ENCODE measurements around the gene NSDHL. TPM values are rescaled to one million over a fixed set of nuclear protein-coding genes. Genes with fewer than 3 reads are reported as not detected.

Gene NSDHL
- total and polyA plus RNA-seq, 2 experiments from 2014 or later = 11.2 to 25.2 TPM

DNA sequence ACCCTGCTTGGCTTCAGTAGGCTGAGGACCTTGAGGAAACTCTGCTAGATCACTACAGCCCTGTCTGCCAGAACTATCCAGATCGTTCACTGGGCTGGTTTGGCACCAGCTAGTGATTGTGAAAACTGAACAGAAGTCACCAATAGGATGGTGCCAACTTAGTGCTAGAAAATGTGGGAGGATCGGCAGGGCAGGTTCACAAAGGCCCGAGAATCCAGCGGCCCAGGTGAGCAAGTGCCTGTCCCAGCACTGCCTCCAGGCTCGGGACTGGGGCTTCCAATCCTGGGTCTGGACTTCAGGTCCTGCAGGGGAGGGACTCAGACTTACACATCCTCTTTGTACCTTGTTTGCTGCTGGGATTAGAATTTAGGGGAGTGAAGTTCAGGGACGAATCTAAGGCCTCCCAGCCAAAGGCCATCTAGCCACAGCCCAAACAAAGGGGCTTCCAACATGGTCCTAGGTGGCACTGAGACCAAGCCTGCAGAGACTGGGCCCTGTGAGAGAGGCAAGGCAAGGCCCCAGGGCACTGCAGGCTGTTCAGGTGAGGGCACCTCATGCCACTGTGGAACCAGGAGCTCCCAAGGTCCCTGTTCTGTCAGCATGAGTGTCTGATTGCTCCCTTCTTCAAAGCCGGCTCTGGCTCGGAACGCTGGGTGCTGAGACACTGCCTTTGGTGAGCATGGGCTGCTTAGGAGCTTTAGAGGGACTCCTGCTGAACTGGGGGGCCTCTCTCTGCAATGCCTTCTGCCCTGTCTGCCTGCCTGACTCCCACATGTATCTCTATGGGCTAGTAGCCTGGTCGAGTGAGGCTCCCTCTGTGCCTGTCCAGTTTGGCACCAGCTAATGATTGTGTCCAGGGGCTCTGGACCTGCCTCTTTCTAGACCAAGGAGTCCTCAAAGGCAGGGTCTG, 46.3 kb downstream of the NSDHL start:
- Histone ChIP-seq H3K4me1 (ENCODE audit: insufficient read depth) (no peaks in the 10 kb centered on the region), H3K27ac (no peak overlapping the region), H3K4me3 (no peak overlapping the region), H2AFZ (no peak overlapping the region), H3F3A (ENCODE audit: insufficient read depth) (no peaks in the 10 kb centered on the region), H3K36me3 (ENCODE audit: low read depth) (no peaks in the 10 kb centered on the region), H3K9me3 (ENCODE audit: low read depth) (no peaks in the 10 kb centered on the region), H3K79me2 (ENCODE audit: insufficient read depth) (no peaks in the 10 kb centered on the region), H4K20me1 (ENCODE audit: insufficient read depth) (no peaks in the 10 kb centered on the region), H3K27me3 (replicated peaks; ENCODE audit: insufficient read depth) (no peaks in the 10 kb centered on the region), H3K9me2 (ENCODE audit: insufficient read depth) (no peaks in the 10 kb centered on the region), H3K4me2 (ENCODE audit: unreplicated experiment) (no peak overlapping the region), H3K9ac (no peak overlapping the region)
- TF ChIP-seq EZH2 (IDR thresholded peaks at IDR 0.05; ENCODE audit: insufficient read depth, poor library complexity, severe bottlenecking) = no peak
- TF ChIP-seq EZH2phosphoT487 (IDR thresholded peaks at IDR 0.05; ENCODE audit: insufficient read depth, low read depth) = no peak
- no peak for DNase-seq
- in situ Hi-C loops (cut with MboI) = no loop called here
- 73 to 79% methylated on average over 7 to 10 of the region's 10 CpGs for WGBS, 2 experiments (ENCODE audit: low coverage in 1 of 2, low lambda C conversion rate in 2 of 2, missing lambda C conversion rate in 2 of 2)

DNA sequence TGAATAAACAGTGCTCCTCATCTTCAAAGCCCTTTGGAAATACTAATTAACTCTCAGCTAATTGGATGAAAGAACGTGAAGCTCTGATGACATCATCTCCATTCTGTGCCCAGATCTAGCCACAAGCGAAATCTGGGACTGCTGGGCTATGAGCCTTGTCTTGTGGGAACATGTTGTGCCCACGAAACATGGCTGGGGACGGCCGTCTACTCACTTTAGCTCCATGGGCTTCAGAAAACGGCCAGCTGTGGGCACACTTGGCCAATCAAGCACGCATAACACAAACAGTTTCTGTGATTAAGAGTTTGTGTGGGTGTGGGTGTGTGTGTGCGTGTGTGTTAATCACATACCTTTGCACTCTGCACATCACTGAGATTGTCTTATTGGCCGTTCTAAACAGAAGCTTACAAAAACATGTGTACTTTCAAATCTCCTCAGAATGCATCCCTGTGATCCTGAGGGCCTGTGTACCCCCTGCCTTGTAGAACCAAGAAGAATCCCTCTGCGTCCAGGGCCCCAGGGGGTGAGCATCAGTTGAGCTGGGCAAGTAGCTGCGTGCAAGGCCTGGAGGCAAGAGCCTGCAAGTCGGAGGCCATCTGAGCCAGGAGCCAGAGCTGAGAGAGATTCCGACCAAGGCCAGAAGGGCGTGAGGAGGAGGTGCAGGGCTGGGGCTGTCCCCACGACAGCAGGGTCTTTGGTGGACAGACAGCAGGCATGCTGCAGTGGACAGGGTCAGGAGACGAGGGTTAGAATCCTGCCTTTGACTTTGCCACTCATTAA, 48.3 kb downstream of the NSDHL start:
- no peak overlapping the region for H3K4me2 ChIP-seq (ENCODE audit: unreplicated experiment)
- H3K9ac ChIP-seq = no peak overlapping the region
- in situ Hi-C loops (cut with MboI) = no loop called here
- H3F3A ChIP-seq (ENCODE audit: insufficient read depth) = no peaks in the 10 kb centered on the region
- no peak overlapping the region for H3K27ac ChIP-seq
- H4K20me1 ChIP-seq (ENCODE audit: insufficient read depth) = no peaks in the 10 kb centered on the region
- no peaks in the 10 kb centered on the region for H3K9me3 ChIP-seq (ENCODE audit: low read depth)
- no peaks in the 10 kb centered on the region for H3K4me1 ChIP-seq (ENCODE audit: insufficient read depth)
- no peaks in the 10 kb centered on the region for H3K36me3 ChIP-seq (ENCODE audit: low read depth)
- TF ChIP-seq EZH2phosphoT487 (IDR thresholded peaks at IDR 0.05; ENCODE audit: insufficient read depth, low read depth) (no peak), EZH2 (IDR thresholded peaks at IDR 0.05; ENCODE audit: insufficient read depth, poor library complexity, severe bottlenecking) (no peak)
- WGBS, 2 experiments (ENCODE audit: low coverage in 1 of 2, low lambda C conversion rate in 2 of 2, missing lambda C conversion rate in 2 of 2) = 55 to 63% methylated on average over 14 to 15 of the region's 16 CpGs
- H2AFZ ChIP-seq = no peak overlapping the region
- no peaks in the 10 kb centered on the region for H3K27me3 ChIP-seq (replicated peaks; ENCODE audit: insufficient read depth)
- no peak overlapping the region for H3K4me3 ChIP-seq
- no peaks in the 10 kb centered on the region for H3K9me2 ChIP-seq (ENCODE audit: insufficient read depth)
- H3K79me2 ChIP-seq (ENCODE audit: insufficient read depth) = no peaks in the 10 kb centered on the region
- DNase-seq = no peak

DNA sequence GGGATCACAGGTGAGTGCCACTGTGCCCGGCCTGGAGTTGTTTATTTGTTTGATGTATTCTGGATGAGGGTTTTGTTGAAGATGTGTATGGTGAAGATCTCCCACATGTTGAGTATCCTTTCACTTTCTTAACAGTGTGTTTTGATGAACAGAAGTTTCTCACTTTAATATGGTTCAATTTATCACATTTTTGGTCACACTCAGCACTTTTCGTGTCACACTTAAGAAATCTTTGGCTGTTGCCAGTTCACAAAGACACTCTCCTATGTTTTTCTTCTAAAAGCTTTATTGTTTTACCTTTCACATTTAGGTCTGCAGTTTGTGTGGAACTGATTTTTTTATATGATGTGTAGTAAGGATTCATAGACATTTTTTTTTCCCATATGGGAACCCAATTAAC, 50.4 kb downstream of the NSDHL start:
- H3K27me3 ChIP-seq (replicated peaks; ENCODE audit: insufficient read depth) = no peaks in the 10 kb centered on the region
- 51 to 63% methylated on average over 2 of the region's 2 CpGs for WGBS, 2 experiments (ENCODE audit: low coverage in 1 of 2, low lambda C conversion rate in 2 of 2, missing lambda C conversion rate in 2 of 2)
- H3K4me3 ChIP-seq = no peak overlapping the region
- H4K20me1 ChIP-seq (ENCODE audit: insufficient read depth) = no peaks in the 10 kb centered on the region
- no peaks in the 10 kb centered on the region for H3K9me2 ChIP-seq (ENCODE audit: insufficient read depth)
- H2AFZ ChIP-seq = no peak overlapping the region
- H3K9me3 ChIP-seq (ENCODE audit: low read depth) = no peaks in the 10 kb centered on the region
- no peak overlapping the region for H3K9ac ChIP-seq
- no peak for DNase-seq
- H3K4me1 ChIP-seq (ENCODE audit: insufficient read depth) = no peaks in the 10 kb centered on the region
- H3K36me3 ChIP-seq (ENCODE audit: low read depth) = no peaks in the 10 kb centered on the region
- no peak overlapping the region for H3K27ac ChIP-seq
- TF ChIP-seq EZH2phosphoT487 (IDR thresholded peaks at IDR 0.05; ENCODE audit: insufficient read depth, low read depth) (no peak), EZH2 (IDR thresholded peaks at IDR 0.05; ENCODE audit: insufficient read depth, poor library complexity, severe bottlenecking) (no peak)
- H3K4me2 ChIP-seq (ENCODE audit: unreplicated experiment) = no peak overlapping the region
- in situ Hi-C loops (cut with MboI) = no loop called here
- H3F3A ChIP-seq (ENCODE audit: insufficient read depth) = no peaks in the 10 kb centered on the region
- no peaks in the 10 kb centered on the region for H3K79me2 ChIP-seq (ENCODE audit: insufficient read depth)

DNA sequence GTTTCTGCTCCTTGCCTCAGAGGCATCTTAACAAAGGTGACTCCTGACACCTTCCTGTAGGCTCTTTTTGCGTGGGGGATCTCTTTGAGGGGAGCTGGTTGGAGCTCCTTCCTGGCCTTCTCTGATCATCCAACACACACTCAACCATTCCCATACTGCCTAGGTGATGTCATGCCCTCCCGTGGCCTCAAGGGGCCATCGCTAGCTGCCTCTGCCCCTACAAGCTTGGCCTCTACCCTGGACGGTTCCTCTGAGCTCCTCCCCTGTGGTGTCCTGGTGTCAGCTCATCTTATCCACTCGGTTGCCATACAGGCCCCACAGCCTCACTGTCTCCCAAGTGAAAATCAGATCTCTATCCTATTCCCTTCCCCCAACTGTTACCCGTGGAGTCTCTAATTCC, 53.3 kb downstream of the NSDHL start:
- in situ Hi-C loops (cut with MboI) = no loop called here
- Histone ChIP-seq H3K4me2 (ENCODE audit: unreplicated experiment) (no peak overlapping the region), H3F3A (ENCODE audit: insufficient read depth) (no peaks in the 10 kb centered on the region), H3K4me3 (no peak overlapping the region), H3K27ac (no peak overlapping the region), H4K20me1 (ENCODE audit: insufficient read depth) (no peaks in the 10 kb centered on the region), H3K4me1 (ENCODE audit: insufficient read depth) (no peaks in the 10 kb centered on the region), H3K36me3 (ENCODE audit: low read depth) (no peaks in the 10 kb centered on the region), H3K9ac (no peak overlapping the region), H2AFZ (no peak overlapping the region), H3K9me2 (ENCODE audit: insufficient read depth) (no peaks in the 10 kb centered on the region), H3K79me2 (ENCODE audit: insufficient read depth) (no peaks in the 10 kb centered on the region), H3K27me3 (replicated peaks; ENCODE audit: insufficient read depth) (no peaks in the 10 kb centered on the region), H3K9me3 (ENCODE audit: low read depth) (no peaks in the 10 kb centered on the region)
- TF ChIP-seq EZH2 (IDR thresholded peaks at IDR 0.05; ENCODE audit: insufficient read depth, poor library complexity, severe bottlenecking) (no peak), EZH2phosphoT487 (IDR thresholded peaks at IDR 0.05; ENCODE audit: insufficient read depth, low read depth) (no peak)
- WGBS, 2 experiments (ENCODE audit: low coverage in 1 of 2, low lambda C conversion rate in 2 of 2, missing lambda C conversion rate in 2 of 2) = 40 to 47% methylated on average over 5 to 6 of the region's 6 CpGs
- DNase-seq = no peak
